Prostate gland (tissue), 2 donors: Measurements from ENCODE around the gene USP10.

Source experiments
- CTCF ChIP-seq, 4 experiments: fragments of 200-600 bp in 2 of 4; fragments of 450-650 bp in 2 of 4; sonication (generic) in 2 of 4; IDR thresholded peaks; 1 replicate in 3 of 4; 2 replicates in 1 of 4; pipeline ENCODE4 v1.5.1; 2016 to 2019; ENCODE audit warnings: antibody characterized with exemption in 4 of 4, mild to moderate bottlenecking in 2 of 4, moderate library complexity in 2 of 4
- POLR2A ChIP-seq: fragments of 450-650 bp; IDR thresholded peaks from one replicate; pipeline ENCODE4 v1.6.1; 2016; ENCODE audit warnings: antibody characterized with exemption, mild to moderate bottlenecking

DNA sequence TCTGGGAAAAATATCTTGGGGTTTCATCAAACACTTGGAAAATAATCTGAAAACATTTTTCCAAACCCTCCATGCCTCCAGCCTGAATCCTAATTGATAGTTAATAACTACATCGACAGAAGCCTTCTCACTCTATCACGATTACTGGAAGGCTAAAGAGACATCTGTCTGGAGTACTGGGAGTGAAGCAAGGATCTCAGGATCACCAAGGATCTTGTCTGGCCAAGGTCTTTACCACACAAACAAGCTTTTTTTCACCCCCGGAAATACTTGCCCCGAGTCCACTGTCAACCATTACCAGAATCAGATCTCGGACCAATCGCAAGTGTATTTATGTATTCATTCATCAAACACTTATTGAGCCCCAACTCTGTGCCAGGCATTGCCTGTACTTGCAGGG lies 91.7 kb downstream of the USP10 start:
- TF ChIP-seq POLR2A, result no peak
- TF ChIP-seq CTCF (IDR thresholded peaks at IDR 0.05), result no peak
